ENCODE data around the gene CACNA1C.

DNA sequence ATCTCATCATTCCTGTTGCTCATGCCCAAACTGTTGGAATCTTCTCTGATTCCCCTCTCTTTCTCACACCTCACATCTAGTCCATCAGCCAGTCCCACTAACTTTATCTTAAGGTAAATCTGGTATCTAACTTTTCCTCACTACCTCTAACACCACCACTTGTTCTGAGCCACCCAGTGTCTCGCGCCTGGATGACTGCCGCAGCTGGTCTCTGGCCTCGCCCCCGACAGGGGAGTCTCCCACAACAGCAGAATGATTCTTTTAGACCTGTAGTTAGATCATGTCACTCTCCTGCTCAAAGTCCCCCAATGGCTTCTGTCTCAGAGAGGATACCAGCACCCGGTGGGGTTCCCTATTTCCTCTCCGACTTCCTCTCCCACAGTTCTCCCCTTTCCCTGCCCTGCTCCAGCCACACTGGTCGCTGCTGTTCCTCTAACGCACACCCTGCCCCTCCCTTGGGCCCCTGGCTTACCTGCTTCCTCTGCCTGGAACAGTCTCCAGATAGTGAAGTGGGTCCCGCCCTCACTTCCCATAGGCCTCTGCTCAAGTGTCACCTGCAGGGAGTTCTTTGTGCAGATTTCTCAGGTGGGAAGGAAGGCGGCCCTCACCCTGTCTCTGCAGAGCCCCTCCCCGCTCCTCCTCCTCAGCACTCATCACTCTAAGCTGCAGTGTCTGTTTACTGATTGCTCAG is 403.5 kb downstream of the CACNA1C start:
- TF ChIP-seq, protein P1, sequence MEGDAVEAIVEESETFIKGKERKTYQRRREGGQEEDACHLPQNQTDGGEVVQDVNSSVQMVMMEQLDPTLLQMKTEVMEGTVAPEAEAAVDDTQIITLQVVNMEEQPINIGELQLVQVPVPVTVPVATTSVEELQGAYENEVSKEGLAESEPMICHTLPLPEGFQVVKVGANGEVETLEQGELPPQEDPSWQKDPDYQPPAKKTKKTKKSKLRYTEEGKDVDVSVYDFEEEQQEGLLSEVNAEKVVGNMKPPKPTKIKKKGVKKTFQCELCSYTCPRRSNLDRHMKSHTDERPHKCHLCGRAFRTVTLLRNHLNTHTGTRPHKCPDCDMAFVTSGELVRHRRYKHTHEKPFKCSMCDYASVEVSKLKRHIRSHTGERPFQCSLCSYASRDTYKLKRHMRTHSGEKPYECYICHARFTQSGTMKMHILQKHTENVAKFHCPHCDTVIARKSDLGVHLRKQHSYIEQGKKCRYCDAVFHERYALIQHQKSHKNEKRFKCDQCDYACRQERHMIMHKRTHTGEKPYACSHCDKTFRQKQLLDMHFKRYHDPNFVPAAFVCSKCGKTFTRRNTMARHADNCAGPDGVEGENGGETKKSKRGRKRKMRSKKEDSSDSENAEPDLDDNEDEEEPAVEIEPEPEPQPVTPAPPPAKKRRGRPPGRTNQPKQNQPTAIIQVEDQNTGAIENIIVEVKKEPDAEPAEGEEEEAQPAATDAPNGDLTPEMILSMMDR (IDR thresholded peaks at IDR 0.05; ENCODE audit: borderline replicate concordance, extremely low read depth, low read length, poor library complexity, severe bottlenecking) = no peak
- TF ChIP-seq EZH2 (IDR thresholded peaks at IDR 0.05; ENCODE audit: borderline replicate concordance, low read depth, low read length, severe bottlenecking) = no peak

Data from DND-41 (cell line).